ENCODE results near the gene GPR137C.

DNA sequence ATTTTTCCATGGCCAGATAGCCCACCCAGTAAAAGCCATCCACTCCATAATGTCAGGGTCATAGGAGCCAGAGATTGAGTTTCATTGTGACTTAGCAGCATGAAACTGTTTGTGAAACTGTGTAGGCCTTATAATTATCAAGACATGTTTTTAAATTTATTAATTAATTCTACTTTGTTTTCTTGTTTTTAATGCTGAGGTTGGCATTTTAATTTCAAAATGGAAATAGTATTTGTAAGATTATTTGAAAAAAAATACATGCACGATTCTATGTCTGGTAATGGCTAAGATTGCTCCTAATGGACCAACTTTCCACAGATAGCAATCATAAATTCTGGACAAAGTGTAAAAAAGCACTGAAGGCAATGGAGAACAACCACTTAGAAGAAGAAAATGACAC lies 67.1 kb downstream of the GPR137C start:
- TF ChIP-seq, protein P1, sequence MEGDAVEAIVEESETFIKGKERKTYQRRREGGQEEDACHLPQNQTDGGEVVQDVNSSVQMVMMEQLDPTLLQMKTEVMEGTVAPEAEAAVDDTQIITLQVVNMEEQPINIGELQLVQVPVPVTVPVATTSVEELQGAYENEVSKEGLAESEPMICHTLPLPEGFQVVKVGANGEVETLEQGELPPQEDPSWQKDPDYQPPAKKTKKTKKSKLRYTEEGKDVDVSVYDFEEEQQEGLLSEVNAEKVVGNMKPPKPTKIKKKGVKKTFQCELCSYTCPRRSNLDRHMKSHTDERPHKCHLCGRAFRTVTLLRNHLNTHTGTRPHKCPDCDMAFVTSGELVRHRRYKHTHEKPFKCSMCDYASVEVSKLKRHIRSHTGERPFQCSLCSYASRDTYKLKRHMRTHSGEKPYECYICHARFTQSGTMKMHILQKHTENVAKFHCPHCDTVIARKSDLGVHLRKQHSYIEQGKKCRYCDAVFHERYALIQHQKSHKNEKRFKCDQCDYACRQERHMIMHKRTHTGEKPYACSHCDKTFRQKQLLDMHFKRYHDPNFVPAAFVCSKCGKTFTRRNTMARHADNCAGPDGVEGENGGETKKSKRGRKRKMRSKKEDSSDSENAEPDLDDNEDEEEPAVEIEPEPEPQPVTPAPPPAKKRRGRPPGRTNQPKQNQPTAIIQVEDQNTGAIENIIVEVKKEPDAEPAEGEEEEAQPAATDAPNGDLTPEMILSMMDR (conservative IDR thresholded peaks at IDR 0.05), result no peak
- no peak for TF ChIP-seq ZFX (IDR thresholded peaks at IDR 0.05)

All from C4-2B (cell line).